Measurements from ENCODE around the gene CHD1L.
"Not testable (repeated sequence)": the region's sequence is repeated elsewhere in the genome, so short reads cannot be mapped to it uniquely, and the experiment has no call there.

- not testable (repeated sequence) for TF ChIP-seq POLR2AphosphoS5, CTCF, EP300 (IDR thresholded peaks at IDR 0.05)
Observed at GRCh38 chr1:147305803-147306202, 63.3 kb downstream of the CHD1L start.
